Thyroid gland (tissue), 4 donors: Measurements from ENCODE around the gene ILKAP.

Experiments
- POLR2A ChIP-seq, 2 donors: fragments of 450-650 bp; IDR thresholded peaks; one replicate each; pipeline ENCODE4 v1.6.1; 2017; ENCODE audit warnings: antibody characterized with exemption in 2 of 2, mild to moderate bottlenecking in 2 of 2, moderate library complexity in 1 of 2
- TF ChIP-seq, protein P1 (sequence below), 6 experiments: fragments of 200-600 bp in 3 of 6; fragments of 450-650 bp in 3 of 6; sonication (generic) in 3 of 6; IDR thresholded peaks; one replicate each; pipeline ENCODE4 v1.5.1; 2016 to 2019; ENCODE audit warnings: antibody characterized with exemption in 6 of 6, mild to moderate bottlenecking in 2 of 6, inconsistent platforms in 1 of 6, moderate library complexity in 1 of 6

DNA sequence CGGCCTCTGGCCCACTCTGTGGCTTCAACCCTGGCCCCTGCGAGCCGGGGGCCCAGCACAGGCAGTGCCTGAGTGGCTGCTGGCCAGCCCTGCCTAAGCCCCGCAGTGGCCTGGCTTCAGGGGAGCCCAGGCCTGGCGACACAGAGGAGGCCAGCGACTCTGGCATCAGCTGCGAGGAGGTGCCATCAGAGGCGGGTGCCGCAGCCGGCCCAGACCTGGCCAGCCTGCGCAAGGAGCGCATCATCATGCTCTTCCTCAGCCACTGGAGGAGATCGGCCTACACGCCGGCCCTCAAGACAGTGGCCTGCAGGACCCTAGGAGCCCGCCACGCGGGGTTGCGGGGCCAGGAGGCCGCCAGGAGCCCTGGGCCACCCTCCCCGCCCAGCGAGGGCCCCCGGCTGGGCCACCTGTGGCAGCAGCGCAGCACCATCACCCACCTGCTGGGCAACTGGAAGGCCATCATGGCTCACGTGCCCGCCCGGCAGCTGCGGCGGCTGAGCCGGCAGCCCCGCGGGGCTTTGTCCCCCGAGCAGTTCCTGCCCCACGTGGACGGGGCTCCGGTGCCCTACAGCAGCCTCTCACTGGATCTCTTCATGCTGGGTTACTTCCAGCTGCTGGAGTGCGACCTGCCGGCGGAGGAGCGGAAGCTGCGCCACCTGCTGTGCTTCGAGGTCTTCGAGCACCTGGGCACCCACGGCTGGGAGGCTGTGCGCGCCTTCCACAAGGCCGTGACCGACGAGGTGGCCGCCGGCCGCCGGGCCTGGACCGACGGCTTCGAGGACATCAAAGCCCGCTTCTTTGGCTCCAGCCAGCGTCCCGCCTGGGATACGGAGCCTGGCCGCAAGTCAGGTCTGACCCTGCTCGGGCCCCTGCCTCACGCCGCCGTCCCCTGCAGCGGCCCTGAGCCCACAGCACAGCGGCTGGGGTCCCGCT, 72.5 kb downstream of the ILKAP start:
- TF ChIP-seq, protein P1, sequence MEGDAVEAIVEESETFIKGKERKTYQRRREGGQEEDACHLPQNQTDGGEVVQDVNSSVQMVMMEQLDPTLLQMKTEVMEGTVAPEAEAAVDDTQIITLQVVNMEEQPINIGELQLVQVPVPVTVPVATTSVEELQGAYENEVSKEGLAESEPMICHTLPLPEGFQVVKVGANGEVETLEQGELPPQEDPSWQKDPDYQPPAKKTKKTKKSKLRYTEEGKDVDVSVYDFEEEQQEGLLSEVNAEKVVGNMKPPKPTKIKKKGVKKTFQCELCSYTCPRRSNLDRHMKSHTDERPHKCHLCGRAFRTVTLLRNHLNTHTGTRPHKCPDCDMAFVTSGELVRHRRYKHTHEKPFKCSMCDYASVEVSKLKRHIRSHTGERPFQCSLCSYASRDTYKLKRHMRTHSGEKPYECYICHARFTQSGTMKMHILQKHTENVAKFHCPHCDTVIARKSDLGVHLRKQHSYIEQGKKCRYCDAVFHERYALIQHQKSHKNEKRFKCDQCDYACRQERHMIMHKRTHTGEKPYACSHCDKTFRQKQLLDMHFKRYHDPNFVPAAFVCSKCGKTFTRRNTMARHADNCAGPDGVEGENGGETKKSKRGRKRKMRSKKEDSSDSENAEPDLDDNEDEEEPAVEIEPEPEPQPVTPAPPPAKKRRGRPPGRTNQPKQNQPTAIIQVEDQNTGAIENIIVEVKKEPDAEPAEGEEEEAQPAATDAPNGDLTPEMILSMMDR (IDR thresholded peaks at IDR 0.05), result no peak
- TF ChIP-seq POLR2A (IDR thresholded peaks at IDR 0.05), result no peak
